Liver (tissue), 9 donors: ENCODE results near the gene GLIS1. TPM values are rescaled to one million over a fixed set of nuclear protein-coding genes. Genes with fewer than 3 reads are reported as not detected.

Experiments used
- DNase-seq: peaks from one replicate; pipeline ENCODE4 v3.0.0-alpha.2; 2017; ENCODE audit warnings: low spot score
- H3K27ac ChIP-seq, 2 donors: one replicate each; pipeline ENCODE4 v1.7.0; 2013; ENCODE audit warnings: inconsistent platforms in 2 of 2, low read length in 2 of 2, control low read depth in 1 of 2, low read depth in 1 of 2, mild to moderate bottlenecking in 1 of 2
- H3K27me3 ChIP-seq, 4 donors: one replicate each; pipeline versions ENCODE4 v1.6.1 to v1.7.0; 2013; ENCODE audit warnings: low read length in 3 of 4, inconsistent platforms in 1 of 4, mild to moderate bottlenecking in 1 of 4, moderate library complexity in 1 of 4; ENCODE audit not compliant: control insufficient read depth in 4 of 4, insufficient read depth in 4 of 4
- H3K36me3 ChIP-seq, 4 donors: one replicate each; pipeline versions ENCODE4 v1.6.1 to v1.7.0; 2013; ENCODE audit warnings: low read length in 3 of 4, mild to moderate bottlenecking in 3 of 4, low read depth in 1 of 4, moderate library complexity in 1 of 4; ENCODE audit not compliant: control insufficient read depth in 4 of 4, insufficient read depth in 3 of 4
- H3K4me1 ChIP-seq, 4 donors: one replicate each; pipeline versions ENCODE4 v1.6.1 to v1.7.0; 2013; ENCODE audit warnings: low read length in 3 of 4, mild to moderate bottlenecking in 3 of 4, moderate library complexity in 1 of 4; ENCODE audit not compliant: control insufficient read depth in 4 of 4, insufficient read depth in 4 of 4
- H3K4me3 ChIP-seq, 3 donors: one replicate each; pipeline versions ENCODE4 v1.6.1 to v1.7.0; 2013; ENCODE audit warnings: low read length in 3 of 3, control low read depth in 1 of 3, low read depth in 1 of 3, mild to moderate bottlenecking in 1 of 3
- H3K9ac ChIP-seq, 2 donors: one replicate each; pipeline ENCODE4 v1.7.0; 2013; ENCODE audit warnings: low read length in 2 of 2, mild to moderate bottlenecking in 2 of 2, moderate library complexity in 2 of 2, control low read depth in 1 of 2, low read depth in 1 of 2
- H3K9me3 ChIP-seq, 4 donors: one replicate each; pipeline versions ENCODE4 v1.6.1 to v1.7.0; 2013; ENCODE audit warnings: low read length in 3 of 4; ENCODE audit not compliant: control insufficient read depth in 4 of 4
- EGR1 ChIP-seq, 2 donors: IDR thresholded peaks; 2 replicates each; pipeline ENCODE4 v1.6.1; 2016 to 2018; ENCODE audit warnings: antibody characterized with exemption in 2 of 2, low read depth in 2 of 2
- FOXA1 ChIP-seq: IDR thresholded peaks from 2 replicates; pipeline ENCODE4 v1.6.1; 2016; ENCODE audit warnings: antibody characterized with exemption
- FOXA2 ChIP-seq: IDR thresholded peaks from 2 replicates; pipeline ENCODE4 v1.6.1; 2016; ENCODE audit warnings: antibody characterized with exemption
- GABPA ChIP-seq, 2 donors: IDR thresholded peaks in 1 of 2; conservative IDR thresholded peaks in 1 of 2; 2 replicates each; pipeline ENCODE4 v1.6.1; 2016; ENCODE audit warnings: antibody characterized with exemption in 2 of 2, mild to moderate bottlenecking in 1 of 2, moderate library complexity in 1 of 2
- HNF4A ChIP-seq, 2 donors: conservative IDR thresholded peaks; 2 replicates each; pipeline ENCODE4 v1.6.1; 2016; ENCODE audit warnings: antibody characterized with exemption in 2 of 2, mild to moderate bottlenecking in 2 of 2
- HNF4G ChIP-seq: IDR thresholded peaks from 2 replicates; pipeline ENCODE4 v1.6.1; 2016; ENCODE audit warnings: antibody characterized with exemption
- JUND ChIP-seq, 2 donors: IDR thresholded peaks; 2 replicates each; pipeline ENCODE4 v1.6.1; 2016; ENCODE audit warnings: antibody characterized with exemption in 2 of 2
- NR2F2 ChIP-seq: IDR thresholded peaks from 2 replicates; pipeline ENCODE4 v1.6.1; 2016; ENCODE audit warnings: antibody characterized with exemption
- RAD21 ChIP-seq, 2 donors: IDR thresholded peaks; 2 replicates each; pipeline ENCODE4 v1.6.1; 2016; ENCODE audit warnings: antibody characterized with exemption in 2 of 2, mild to moderate bottlenecking in 2 of 2
- RXRA ChIP-seq, 2 donors: IDR thresholded peaks; 2 replicates each; pipeline ENCODE4 v1.6.1; 2017 to 2018; ENCODE audit warnings: antibody characterized with exemption in 2 of 2, mild to moderate bottlenecking in 1 of 2
- SP1 ChIP-seq: IDR thresholded peaks from 2 replicates; pipeline ENCODE4 v1.6.1; 2018; ENCODE audit warnings: antibody characterized with exemption, mild to moderate bottlenecking
- TAF1 ChIP-seq: conservative IDR thresholded peaks from 2 replicates; pipeline ENCODE4 v1.6.1; 2016; ENCODE audit warnings: antibody characterized with exemption, mild to moderate bottlenecking
- YY1 ChIP-seq: IDR thresholded peaks from 2 replicates; pipeline ENCODE4 v1.6.1; 2016; ENCODE audit warnings: antibody characterized with exemption, mild to moderate bottlenecking
- WGBS: extraction: QIAGEN DNeasy Blood & Tissue Kit; methylation state at CpG from one replicate; pipeline ENCODE4 v1.1.7; 2013; 5-methylcytosine and 5-hydroxymethylcytosine counted together
- polyA plus RNA-seq, 2 donors: library from polyadenylated mRNA; stranded (reverse) in 1 of 2; unstranded in 1 of 2; fragments of 200-250 nt in 1 of 2; fragments of >200 nt in 1 of 2; fragmentation: Nextera tagmentation in 1 of 2; extraction: Ambion mirVana in 1 of 2; gene quantifications; one replicate each; pipeline versions ENCODE4 v1.2.1 to v1.2.3, GENCODE V29; 2013 to 2015
- total RNA-seq, 2 donors: library from RNA; depleted of rRNA; stranded (reverse); fragments of >200 nt; gene quantifications; one replicate each; pipeline ENCODE4 v1.2.3, GENCODE V29; 2014
- TF ChIP-seq, protein P1 (sequence below): IDR thresholded peaks from 2 replicates; pipeline ENCODE4 v1.6.1; 2016; ENCODE audit warnings: antibody characterized with exemption, mild to moderate bottlenecking
- TF ChIP-seq, protein P2 (sequence below): IDR thresholded peaks from 2 replicates; pipeline ENCODE4 v1.6.1; 2016; ENCODE audit warnings: antibody characterized with exemption
- TF ChIP-seq, protein P3 (sequence below): IDR thresholded peaks from 2 replicates; pipeline ENCODE4 v1.6.1; 2016; ENCODE audit warnings: antibody characterized with exemption
- TF ChIP-seq, protein P4 (sequence below): IDR thresholded peaks from 2 replicates; pipeline ENCODE4 v1.6.1; 2016; ENCODE audit warnings: antibody characterized with exemption
- TF ChIP-seq, protein P5 (sequence below): fragments of 150-350 bp; IDR thresholded peaks from 2 replicates; pipeline ENCODE4 v1.5.1; 2017; ENCODE audit warnings: improper control_type of control experiment, low read depth, low read length; ENCODE audit not compliant: missing input control
- donor health status: healthy.
- donor health status: healthy.
- donor health status: healthy.
- donor health status: healthy.
- donor health status: healthy.

Gene GLIS1
- total and polyA plus RNA-seq, 4 donors: under 0.01 to 0.05 TPM; not detected in 2

DNA sequence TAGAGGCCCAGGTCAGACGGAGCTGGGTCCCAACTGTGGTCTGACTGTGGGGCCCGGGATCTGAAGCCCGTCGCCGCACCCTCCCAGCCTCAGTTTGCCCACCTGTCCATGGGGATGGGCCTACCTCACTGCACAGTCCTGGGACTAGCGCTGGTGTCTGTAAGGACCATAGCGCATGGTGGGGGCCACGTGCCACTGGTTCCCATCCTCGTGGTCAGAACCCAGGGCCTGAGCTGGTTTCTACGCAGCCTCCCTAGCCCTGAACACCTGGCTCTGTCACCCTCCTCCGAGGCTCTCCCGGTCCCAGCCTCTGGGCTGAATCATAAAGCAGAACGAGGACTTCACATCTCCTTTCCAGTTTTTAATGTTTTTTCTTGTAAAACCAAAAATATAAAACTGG lies 233.1 kb downstream of the GLIS1 start:
- no peak for DNase-seq
- no peak overlapping the region for H3K4me3 ChIP-seq
- H3K9me3 ChIP-seq: no peaks in the 10 kb centered on the region
- TF ChIP-seq, protein P1, sequence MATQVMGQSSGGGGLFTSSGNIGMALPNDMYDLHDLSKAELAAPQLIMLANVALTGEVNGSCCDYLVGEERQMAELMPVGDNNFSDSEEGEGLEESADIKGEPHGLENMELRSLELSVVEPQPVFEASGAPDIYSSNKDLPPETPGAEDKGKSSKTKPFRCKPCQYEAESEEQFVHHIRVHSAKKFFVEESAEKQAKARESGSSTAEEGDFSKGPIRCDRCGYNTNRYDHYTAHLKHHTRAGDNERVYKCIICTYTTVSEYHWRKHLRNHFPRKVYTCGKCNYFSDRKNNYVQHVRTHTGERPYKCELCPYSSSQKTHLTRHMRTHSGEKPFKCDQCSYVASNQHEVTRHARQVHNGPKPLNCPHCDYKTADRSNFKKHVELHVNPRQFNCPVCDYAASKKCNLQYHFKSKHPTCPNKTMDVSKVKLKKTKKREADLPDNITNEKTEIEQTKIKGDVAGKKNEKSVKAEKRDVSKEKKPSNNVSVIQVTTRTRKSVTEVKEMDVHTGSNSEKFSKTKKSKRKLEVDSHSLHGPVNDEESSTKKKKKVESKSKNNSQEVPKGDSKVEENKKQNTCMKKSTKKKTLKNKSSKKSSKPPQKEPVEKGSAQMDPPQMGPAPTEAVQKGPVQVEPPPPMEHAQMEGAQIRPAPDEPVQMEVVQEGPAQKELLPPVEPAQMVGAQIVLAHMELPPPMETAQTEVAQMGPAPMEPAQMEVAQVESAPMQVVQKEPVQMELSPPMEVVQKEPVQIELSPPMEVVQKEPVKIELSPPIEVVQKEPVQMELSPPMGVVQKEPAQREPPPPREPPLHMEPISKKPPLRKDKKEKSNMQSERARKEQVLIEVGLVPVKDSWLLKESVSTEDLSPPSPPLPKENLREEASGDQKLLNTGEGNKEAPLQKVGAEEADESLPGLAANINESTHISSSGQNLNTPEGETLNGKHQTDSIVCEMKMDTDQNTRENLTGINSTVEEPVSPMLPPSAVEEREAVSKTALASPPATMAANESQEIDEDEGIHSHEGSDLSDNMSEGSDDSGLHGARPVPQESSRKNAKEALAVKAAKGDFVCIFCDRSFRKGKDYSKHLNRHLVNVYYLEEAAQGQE: no peak
- TF ChIP-seq RXRA (IDR thresholded peaks at IDR 0.05): no peak
- TF ChIP-seq, protein P2, sequence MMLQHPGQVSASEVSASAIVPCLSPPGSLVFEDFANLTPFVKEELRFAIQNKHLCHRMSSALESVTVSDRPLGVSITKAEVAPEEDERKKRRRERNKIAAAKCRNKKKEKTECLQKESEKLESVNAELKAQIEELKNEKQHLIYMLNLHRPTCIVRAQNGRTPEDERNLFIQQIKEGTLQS: no peak
- no peak for TF ChIP-seq FOXA1
- no peak for TF ChIP-seq TAF1
- no peak for TF ChIP-seq NR2F2
- TF ChIP-seq, protein P3, sequence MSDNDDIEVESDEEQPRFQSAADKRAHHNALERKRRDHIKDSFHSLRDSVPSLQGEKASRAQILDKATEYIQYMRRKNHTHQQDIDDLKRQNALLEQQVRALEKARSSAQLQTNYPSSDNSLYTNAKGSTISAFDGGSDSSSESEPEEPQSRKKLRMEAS: no peak
- TF ChIP-seq YY1: no peak
- no peak for TF ChIP-seq FOXA2
- no peak for TF ChIP-seq SP1
- TF ChIP-seq EGR1 (IDR thresholded peaks at IDR 0.05; ENCODE audit: low read depth in 2 of 2): no peak
- no peak for TF ChIP-seq JUND (IDR thresholded peaks at IDR 0.05)
- TF ChIP-seq GABPA (IDR thresholded peaks at IDR 0.05 in 1 of 2, conservative IDR thresholded peaks at IDR 0.05 in 1 of 2): no peak
- TF ChIP-seq HNF4A (conservative IDR thresholded peaks at IDR 0.05): no peak
- TF ChIP-seq, protein P4, sequence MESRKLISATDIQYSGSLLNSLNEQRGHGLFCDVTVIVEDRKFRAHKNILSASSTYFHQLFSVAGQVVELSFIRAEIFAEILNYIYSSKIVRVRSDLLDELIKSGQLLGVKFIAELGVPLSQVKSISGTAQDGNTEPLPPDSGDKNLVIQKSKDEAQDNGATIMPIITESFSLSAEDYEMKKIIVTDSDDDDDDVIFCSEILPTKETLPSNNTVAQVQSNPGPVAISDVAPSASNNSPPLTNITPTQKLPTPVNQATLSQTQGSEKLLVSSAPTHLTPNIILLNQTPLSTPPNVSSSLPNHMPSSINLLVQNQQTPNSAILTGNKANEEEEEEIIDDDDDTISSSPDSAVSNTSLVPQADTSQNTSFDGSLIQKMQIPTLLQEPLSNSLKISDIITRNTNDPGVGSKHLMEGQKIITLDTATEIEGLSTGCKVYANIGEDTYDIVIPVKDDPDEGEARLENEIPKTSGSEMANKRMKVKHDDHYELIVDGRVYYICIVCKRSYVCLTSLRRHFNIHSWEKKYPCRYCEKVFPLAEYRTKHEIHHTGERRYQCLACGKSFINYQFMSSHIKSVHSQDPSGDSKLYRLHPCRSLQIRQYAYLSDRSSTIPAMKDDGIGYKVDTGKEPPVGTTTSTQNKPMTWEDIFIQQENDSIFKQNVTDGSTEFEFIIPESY: no peak
- TF ChIP-seq HNF4G: no peak
- TF ChIP-seq, protein P5, sequence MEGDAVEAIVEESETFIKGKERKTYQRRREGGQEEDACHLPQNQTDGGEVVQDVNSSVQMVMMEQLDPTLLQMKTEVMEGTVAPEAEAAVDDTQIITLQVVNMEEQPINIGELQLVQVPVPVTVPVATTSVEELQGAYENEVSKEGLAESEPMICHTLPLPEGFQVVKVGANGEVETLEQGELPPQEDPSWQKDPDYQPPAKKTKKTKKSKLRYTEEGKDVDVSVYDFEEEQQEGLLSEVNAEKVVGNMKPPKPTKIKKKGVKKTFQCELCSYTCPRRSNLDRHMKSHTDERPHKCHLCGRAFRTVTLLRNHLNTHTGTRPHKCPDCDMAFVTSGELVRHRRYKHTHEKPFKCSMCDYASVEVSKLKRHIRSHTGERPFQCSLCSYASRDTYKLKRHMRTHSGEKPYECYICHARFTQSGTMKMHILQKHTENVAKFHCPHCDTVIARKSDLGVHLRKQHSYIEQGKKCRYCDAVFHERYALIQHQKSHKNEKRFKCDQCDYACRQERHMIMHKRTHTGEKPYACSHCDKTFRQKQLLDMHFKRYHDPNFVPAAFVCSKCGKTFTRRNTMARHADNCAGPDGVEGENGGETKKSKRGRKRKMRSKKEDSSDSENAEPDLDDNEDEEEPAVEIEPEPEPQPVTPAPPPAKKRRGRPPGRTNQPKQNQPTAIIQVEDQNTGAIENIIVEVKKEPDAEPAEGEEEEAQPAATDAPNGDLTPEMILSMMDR: no peak
- no peak for TF ChIP-seq RAD21 (IDR thresholded peaks at IDR 0.05)
- no peak overlapping the region for H3K27ac ChIP-seq
- no peaks in the 10 kb centered on the region for H3K36me3 ChIP-seq
- H3K27me3 ChIP-seq: no peaks in the 10 kb centered on the region
- H3K9ac ChIP-seq: no peak overlapping the region
- H3K4me1 ChIP-seq: no peaks in the 10 kb centered on the region
- WGBS: 92% methylated on average over 13 of the region's 13 CpGs

DNA sequence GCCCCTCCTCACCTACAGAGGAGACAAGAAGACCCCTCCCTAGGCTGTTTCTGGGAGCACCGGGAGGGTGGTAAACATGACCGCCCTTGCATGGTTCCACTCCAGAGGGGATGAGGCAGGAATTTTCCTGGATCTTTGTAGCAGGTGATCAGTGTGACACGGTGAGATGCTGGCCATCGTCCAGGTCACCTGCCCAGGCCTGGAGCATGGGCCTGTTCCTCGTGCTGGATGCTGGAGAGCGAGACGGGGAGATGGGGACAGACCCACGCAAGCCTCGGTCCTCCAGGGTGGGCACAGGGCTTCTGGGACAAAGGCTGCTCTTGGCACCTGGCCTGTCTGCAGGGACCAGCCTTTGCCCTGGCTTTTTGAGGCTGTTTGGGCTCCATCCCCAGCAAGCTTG lies 233.6 kb downstream of the GLIS1 start:
- no peak overlapping the region for H3K27ac ChIP-seq
- no peaks in the 10 kb centered on the region for H3K9me3 ChIP-seq
- no peaks in the 10 kb centered on the region for H3K27me3 ChIP-seq
- H3K4me3 ChIP-seq: no peak overlapping the region
- H3K36me3 ChIP-seq: no peaks in the 10 kb centered on the region
- 87% methylated on average over 9 of the region's 9 CpGs for WGBS
- no peaks in the 10 kb centered on the region for H3K4me1 ChIP-seq
- DNase-seq: no peak
- no peak overlapping the region for H3K9ac ChIP-seq
- TF ChIP-seq EGR1 (IDR thresholded peaks at IDR 0.05; ENCODE audit: low read depth in 2 of 2) (no peak), RAD21 (IDR thresholded peaks at IDR 0.05) (no peak), FOXA2 (no peak), RXRA (IDR thresholded peaks at IDR 0.05) (no peak), SP1 (no peak), NR2F2 (no peak), GABPA (IDR thresholded peaks at IDR 0.05 in 1 of 2, conservative IDR thresholded peaks at IDR 0.05 in 1 of 2) (no peak), FOXA1 (no peak)
- TF ChIP-seq, protein P3: no peak
- TF ChIP-seq, protein P4: no peak
- TF ChIP-seq, protein P1: no peak
- TF ChIP-seq, protein P2: no peak
